DOHH2 (cell line): ENCODE results near the gene TSKU.

ENCODE experiments used
- EZH2phosphoT487 ChIP-seq: fragments of 200-600 bp; sonication (generic); IDR thresholded peaks from 2 replicates; pipeline ENCODE4 v1.6.1; 2017; ENCODE audit warnings: borderline replicate concordance, mild to moderate bottlenecking, antibody characterized with exemption, low read length, moderate library complexity, mixed read lengths
- TF ChIP-seq, protein P1 (sequence below): fragments of 200-600 bp; sonication (generic); IDR thresholded peaks from one replicate; pipeline ENCODE4 v1.5.1; 2014; ENCODE audit warnings: antibody characterized with exemption, mild to moderate bottlenecking, low read depth, low read length; ENCODE audit not compliant: poor library complexity, severe bottlenecking

DNA sequence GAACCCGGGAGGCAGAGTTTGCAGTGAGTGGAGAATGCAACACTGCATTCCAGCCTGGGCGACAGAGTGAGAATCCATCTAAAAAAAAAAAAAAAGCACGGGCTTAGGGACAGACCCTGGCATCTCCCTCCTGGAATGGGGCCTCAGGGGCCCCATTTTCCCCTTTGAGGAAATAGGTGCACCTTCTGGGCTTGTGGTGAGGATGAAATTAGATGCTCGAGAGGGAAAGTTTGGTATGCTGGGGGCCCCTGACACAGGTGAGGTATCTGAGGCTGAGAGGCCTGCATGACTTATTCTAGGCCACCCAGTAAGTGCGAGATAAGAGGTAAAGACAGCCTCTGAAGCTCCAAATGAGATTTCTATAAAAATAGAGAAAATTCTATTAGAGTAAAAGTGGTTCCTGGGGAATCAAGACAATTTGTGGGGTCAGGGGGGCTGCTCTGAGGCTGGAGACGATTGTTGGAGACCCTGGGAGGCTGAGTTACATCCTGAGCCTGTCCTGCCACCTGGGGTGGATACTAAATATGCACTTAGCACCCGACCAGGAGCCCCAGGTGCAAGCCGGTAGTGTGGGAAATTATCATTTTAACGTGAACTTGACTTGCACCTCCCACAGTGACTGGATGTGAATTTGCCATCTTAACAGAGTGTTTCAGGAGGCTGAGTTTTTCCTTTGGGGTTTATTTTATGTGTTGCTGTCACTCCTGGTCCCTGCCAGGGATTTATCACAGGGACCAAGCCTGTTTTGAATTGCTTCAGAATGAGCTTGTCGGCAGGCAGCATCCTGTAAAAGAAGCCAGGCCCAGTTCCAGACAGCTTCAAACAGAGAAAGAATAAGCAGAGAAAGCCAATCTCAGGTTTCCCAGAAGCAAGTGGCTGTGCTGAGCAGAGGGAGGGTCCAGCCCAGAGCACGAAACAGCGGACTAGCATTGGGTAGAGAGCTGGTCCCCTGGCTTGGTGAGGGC lies 48.4 kb upstream of the TSKU start:
- TF ChIP-seq, protein P1, sequence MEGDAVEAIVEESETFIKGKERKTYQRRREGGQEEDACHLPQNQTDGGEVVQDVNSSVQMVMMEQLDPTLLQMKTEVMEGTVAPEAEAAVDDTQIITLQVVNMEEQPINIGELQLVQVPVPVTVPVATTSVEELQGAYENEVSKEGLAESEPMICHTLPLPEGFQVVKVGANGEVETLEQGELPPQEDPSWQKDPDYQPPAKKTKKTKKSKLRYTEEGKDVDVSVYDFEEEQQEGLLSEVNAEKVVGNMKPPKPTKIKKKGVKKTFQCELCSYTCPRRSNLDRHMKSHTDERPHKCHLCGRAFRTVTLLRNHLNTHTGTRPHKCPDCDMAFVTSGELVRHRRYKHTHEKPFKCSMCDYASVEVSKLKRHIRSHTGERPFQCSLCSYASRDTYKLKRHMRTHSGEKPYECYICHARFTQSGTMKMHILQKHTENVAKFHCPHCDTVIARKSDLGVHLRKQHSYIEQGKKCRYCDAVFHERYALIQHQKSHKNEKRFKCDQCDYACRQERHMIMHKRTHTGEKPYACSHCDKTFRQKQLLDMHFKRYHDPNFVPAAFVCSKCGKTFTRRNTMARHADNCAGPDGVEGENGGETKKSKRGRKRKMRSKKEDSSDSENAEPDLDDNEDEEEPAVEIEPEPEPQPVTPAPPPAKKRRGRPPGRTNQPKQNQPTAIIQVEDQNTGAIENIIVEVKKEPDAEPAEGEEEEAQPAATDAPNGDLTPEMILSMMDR: no peak
- no peak for TF ChIP-seq EZH2phosphoT487
